Measurements from ENCODE around the gene CRBN.

The CRBN gene

GRCh38 chr3:3179407-3180094 is at the start of gene CRBN:
Gene CRBN (minus strand): TSS chr3:3179691. CDS start chr3:3179687, 4 bp downstream.
- peak; percentile 95 for ATAC-seq
- Mint-ChIP-seq H3K27ac (peak within 1 kb of the TSS; percentile 90), H3K4me1 (peaks cover 27% of the 10 kb centered on the region), H3K36me3 (peaks cover 27% of the 10 kb centered on the region), H3K4me3 (peak within 1 kb of the TSS; percentile 82), H3K9me3 (no peaks in the 10 kb centered on the region)
- DNase-seq (ENCODE audit: low spot score in 2 of 2), result peak; percentile 87 to 94

- Mint-ChIP-seq H3K27ac (no peak overlapping the region), H3K4me3 (no peak overlapping the region), H3K4me1 (no peaks in the 10 kb centered on the region), H3K36me3 (no peaks in the 10 kb centered on the region), H3K9me3 (peaks cover 3% of the 10 kb centered on the region)
- DNase-seq (ENCODE audit: low spot score in 2 of 2) (no peak), ATAC-seq (no peak)
Measured at GRCh38 chr3:3227640-3228039, 48.1 kb upstream of the CRBN start.

GRCh38 chr3:3221528-3221927 is 42.0 kb upstream of the CRBN start:
- Mint-ChIP-seq H3K36me3 (no peaks in the 10 kb centered on the region), H3K27ac (no peak overlapping the region), H3K4me1 (no peaks in the 10 kb centered on the region), H3K4me3 (no peak overlapping the region), H3K9me3 (no peaks in the 10 kb centered on the region)
- ATAC-seq (no peak), DNase-seq (ENCODE audit: low spot score in 2 of 2) (no peak)

- no peak for ATAC-seq
- no peak for DNase-seq (ENCODE audit: low spot score in 2 of 2)
- H3K4me1 Mint-ChIP-seq, result no peaks in the 10 kb centered on the region
- no peak overlapping the region for H3K4me3 Mint-ChIP-seq
- H3K9me3 Mint-ChIP-seq, result no peaks in the 10 kb centered on the region
- no peak overlapping the region for H3K27ac Mint-ChIP-seq
- H3K36me3 Mint-ChIP-seq, result no peaks in the 10 kb centered on the region
Measured at GRCh38 chr3:3216401-3216800, 36.9 kb upstream of the CRBN start.

GRCh38 chr3:3212781-3213440 is 33.4 kb upstream of the CRBN start:
- ATAC-seq (no peak), DNase-seq (ENCODE audit: low spot score in 2 of 2) (no peak)
- no peaks in the 10 kb centered on the region for H3K36me3 Mint-ChIP-seq
- H3K4me1 Mint-ChIP-seq, result no peaks in the 10 kb centered on the region
- no peaks in the 10 kb centered on the region for H3K9me3 Mint-ChIP-seq
- no peak overlapping the region for H3K27ac Mint-ChIP-seq
- no peak overlapping the region for H3K4me3 Mint-ChIP-seq

- no peak overlapping the region for H3K4me3 Mint-ChIP-seq
- no peak overlapping the region for H3K27ac Mint-ChIP-seq
- no peak for DNase-seq (ENCODE audit: low spot score in 2 of 2)
- no peak for ATAC-seq
- no peaks in the 10 kb centered on the region for H3K9me3 Mint-ChIP-seq
- no peaks in the 10 kb centered on the region for H3K36me3 Mint-ChIP-seq
- H3K4me1 Mint-ChIP-seq, result no peaks in the 10 kb centered on the region
Measured at GRCh38 chr3:3209714-3210113, 30.2 kb upstream of the CRBN start.

GRCh38 chr3:3209057-3209456 is 29.6 kb upstream of the CRBN start:
- H3K4me3 Mint-ChIP-seq, result no peak overlapping the region

GRCh38 chr3:3201611-3202010 is 22.1 kb upstream of the CRBN start:
- ATAC-seq (peak; percentile 97), DNase-seq (ENCODE audit: low spot score in 2 of 2) (no peak)
- Mint-ChIP-seq H3K4me1 (peaks cover 18% of the 10 kb centered on the region), H3K4me3 (peak overlapping the region; percentile 5), H3K27ac (peak overlapping the region; percentile 8), H3K9me3 (no peaks in the 10 kb centered on the region), H3K36me3 (no peaks in the 10 kb centered on the region)

More at GRCh38 chr3:3209057-3209456, 29.6 kb upstream of the CRBN start:
- Mint-ChIP-seq H3K27ac (no peak overlapping the region), H3K9me3 (no peaks in the 10 kb centered on the region), H3K36me3 (no peaks in the 10 kb centered on the region), H3K4me1 (no peaks in the 10 kb centered on the region)
- no peak for DNase-seq (ENCODE audit: low spot score in 2 of 2)
- ATAC-seq, result no peak

GRCh38 chr3:3200632-3201212 is 21.2 kb upstream of the CRBN start:
- Mint-ChIP-seq H3K4me3 (no peak overlapping the region), H3K27ac (no peak overlapping the region), H3K4me1 (peaks cover 18% of the 10 kb centered on the region), H3K9me3 (no peaks in the 10 kb centered on the region), H3K36me3 (no peaks in the 10 kb centered on the region)
- ATAC-seq (no peak), DNase-seq (ENCODE audit: low spot score in 2 of 2) (no peak)

- no peak for ATAC-seq
- H3K9me3 Mint-ChIP-seq, result no peaks in the 10 kb centered on the region
- H3K4me1 Mint-ChIP-seq, result peaks cover 24% of the 10 kb centered on the region
- no peak overlapping the region for H3K27ac Mint-ChIP-seq
- H3K36me3 Mint-ChIP-seq, result no peaks in the 10 kb centered on the region
- no peak for DNase-seq (ENCODE audit: low spot score in 2 of 2)
- no peak overlapping the region for H3K4me3 Mint-ChIP-seq
Measured at GRCh38 chr3:3199306-3199705, 19.8 kb upstream of the CRBN start.

GRCh38 chr3:3196148-3196861 is 16.8 kb upstream of the CRBN start:
- Mint-ChIP-seq H3K9me3 (no peaks in the 10 kb centered on the region), H3K27ac (no peak overlapping the region)
- ATAC-seq, result no peak

GRCh38 chr3:3194861-3195260 is 15.4 kb upstream of the CRBN start:
- H3K36me3 Mint-ChIP-seq, result no peaks in the 10 kb centered on the region
- no peak overlapping the region for H3K27ac Mint-ChIP-seq
- no peak for ATAC-seq

More at GRCh38 chr3:3196148-3196861, 16.8 kb upstream of the CRBN start:
- H3K4me3 Mint-ChIP-seq, result no peak overlapping the region
- DNase-seq (ENCODE audit: low spot score in 2 of 2), result no peak
- H3K4me1 Mint-ChIP-seq, result peaks cover 32% of the 10 kb centered on the region
- H3K36me3 Mint-ChIP-seq, result no peaks in the 10 kb centered on the region

GRCh38 chr3:3192286-3192675 is 12.8 kb upstream of the CRBN start:
- ATAC-seq, result peak; percentile 74
- peak overlapping the region; percentile 6 for H3K4me3 Mint-ChIP-seq
- peaks cover 23% of the 10 kb centered on the region for H3K4me1 Mint-ChIP-seq
- DNase-seq (ENCODE audit: low spot score in 2 of 2), result no peak
- peak overlapping the region; percentile 80 for H3K27ac Mint-ChIP-seq
- no peaks in the 10 kb centered on the region for H3K36me3 Mint-ChIP-seq
- H3K9me3 Mint-ChIP-seq, result no peaks in the 10 kb centered on the region

More at GRCh38 chr3:3194861-3195260, 15.4 kb upstream of the CRBN start:
- H3K4me1 Mint-ChIP-seq, result peaks cover 23% of the 10 kb centered on the region
- H3K4me3 Mint-ChIP-seq, result no peak overlapping the region
- H3K9me3 Mint-ChIP-seq, result no peaks in the 10 kb centered on the region
- no peak for DNase-seq (ENCODE audit: low spot score in 2 of 2)

GRCh38 chr3:3191675-3192285 is 12.3 kb upstream of the CRBN start:
- ATAC-seq (peak; percentile 78), DNase-seq (ENCODE audit: low spot score in 2 of 2) (no peak)
- Mint-ChIP-seq H3K4me1 (peaks cover 23% of the 10 kb centered on the region), H3K36me3 (no peaks in the 10 kb centered on the region), H3K27ac (peak overlapping the region; percentile 80), H3K9me3 (no peaks in the 10 kb centered on the region), H3K4me3 (peak overlapping the region; percentile 6)

GRCh38 chr3:3189961-3190360 is 10.5 kb upstream of the CRBN start:
- ATAC-seq (no peak), DNase-seq (ENCODE audit: low spot score in 2 of 2) (no peak)
- Mint-ChIP-seq H3K4me3 (no peak overlapping the region), H3K27ac (no peak overlapping the region), H3K4me1 (peaks cover 19% of the 10 kb centered on the region), H3K36me3 (no peaks in the 10 kb centered on the region), H3K9me3 (peaks cover 6% of the 10 kb centered on the region)
